Parietal lobe (tissue), 1 donor: ENCODE measurements around the gene MRPL51. TPM values are rescaled to one million over a fixed set of nuclear protein-coding genes. Genes with fewer than 3 reads are reported as not detected.

Experiments
- total RNA-seq: library from RNA; depleted of rRNA; stranded (reverse); fragments of >200 nt; gene quantifications from one replicate; pipeline ENCODE4 v1.2.3, GENCODE V29; 2014

The MRPL51 gene
- total RNA-seq = 33.5 TPM

DNA sequence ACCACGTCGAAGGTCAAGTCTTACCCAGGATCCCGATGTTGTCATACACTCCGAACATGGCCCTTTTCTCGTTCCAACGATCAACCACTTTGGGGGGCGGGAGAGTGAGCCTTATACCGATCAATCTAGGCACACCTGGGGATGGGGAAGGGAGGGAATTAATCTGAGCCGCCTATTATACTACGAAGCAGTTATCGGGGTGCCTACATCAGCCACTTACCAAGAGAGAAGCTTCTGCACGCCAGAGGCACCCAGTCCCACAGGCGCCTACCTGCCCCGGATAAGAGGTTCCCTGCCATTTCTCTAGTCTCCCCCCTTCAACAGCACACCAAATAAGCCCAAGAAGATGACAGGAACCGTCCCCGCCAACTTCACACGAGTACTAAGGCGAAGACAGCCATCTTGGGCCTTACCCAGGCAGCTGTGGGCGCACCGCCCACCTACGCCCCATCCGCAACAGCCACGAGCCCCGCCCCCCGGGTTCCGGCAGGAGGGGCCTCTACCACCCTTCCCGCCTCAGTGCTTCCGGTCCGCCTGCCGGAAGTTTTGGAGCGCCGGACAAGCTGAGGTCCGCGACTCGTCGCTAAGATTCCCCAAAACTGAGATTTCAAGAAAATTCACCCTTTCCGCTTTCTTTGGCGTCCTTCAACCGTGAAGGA lies at the start of gene MRPL51:
MRPL51 (minus strand) TSS at position 425 of the 659 bp plus-strand sequence; CDS start at position 299, 126 bp downstream.

DNA sequence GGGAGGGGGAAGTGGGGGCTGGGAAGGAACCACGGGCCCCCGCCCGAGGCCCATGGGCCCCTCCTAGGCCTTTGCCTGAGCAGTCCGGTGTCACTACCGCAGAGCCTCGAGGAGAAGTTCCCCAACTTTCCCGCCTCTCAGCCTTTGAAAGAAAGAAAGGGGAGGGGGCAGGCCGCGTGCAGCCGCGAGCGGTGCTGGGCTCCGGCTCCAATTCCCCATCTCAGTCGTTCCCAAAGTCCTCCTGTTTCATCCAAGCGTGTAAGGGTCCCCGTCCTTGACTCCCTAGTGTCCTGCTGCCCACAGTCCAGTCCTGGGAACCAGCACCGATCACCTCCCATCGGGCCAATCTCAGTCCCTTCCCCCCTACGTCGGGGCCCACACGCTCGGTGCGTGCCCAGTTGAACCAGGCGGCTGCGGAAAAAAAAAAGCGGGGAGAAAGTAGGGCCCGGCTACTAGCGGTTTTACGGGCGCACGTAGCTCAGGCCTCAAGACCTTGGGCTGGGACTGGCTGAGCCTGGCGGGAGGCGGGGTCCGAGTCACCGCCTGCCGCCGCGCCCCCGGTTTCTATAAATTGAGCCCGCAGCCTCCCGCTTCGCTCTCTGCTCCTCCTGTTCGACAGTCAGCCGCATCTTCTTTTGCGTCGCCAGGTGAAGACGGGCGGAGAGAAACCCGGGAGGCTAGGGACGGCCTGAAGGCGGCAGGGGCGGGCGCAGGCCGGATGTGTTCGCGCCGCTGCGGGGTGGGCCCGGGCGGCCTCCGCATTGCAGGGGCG lies 41.0 kb upstream of the MRPL51 start, which contains the start of gene GAPDH:
GAPDH (plus strand) TSS at position 595 of the 772 bp plus-strand sequence. CDS start 316 bp downstream, outside the sequence.

DNA sequence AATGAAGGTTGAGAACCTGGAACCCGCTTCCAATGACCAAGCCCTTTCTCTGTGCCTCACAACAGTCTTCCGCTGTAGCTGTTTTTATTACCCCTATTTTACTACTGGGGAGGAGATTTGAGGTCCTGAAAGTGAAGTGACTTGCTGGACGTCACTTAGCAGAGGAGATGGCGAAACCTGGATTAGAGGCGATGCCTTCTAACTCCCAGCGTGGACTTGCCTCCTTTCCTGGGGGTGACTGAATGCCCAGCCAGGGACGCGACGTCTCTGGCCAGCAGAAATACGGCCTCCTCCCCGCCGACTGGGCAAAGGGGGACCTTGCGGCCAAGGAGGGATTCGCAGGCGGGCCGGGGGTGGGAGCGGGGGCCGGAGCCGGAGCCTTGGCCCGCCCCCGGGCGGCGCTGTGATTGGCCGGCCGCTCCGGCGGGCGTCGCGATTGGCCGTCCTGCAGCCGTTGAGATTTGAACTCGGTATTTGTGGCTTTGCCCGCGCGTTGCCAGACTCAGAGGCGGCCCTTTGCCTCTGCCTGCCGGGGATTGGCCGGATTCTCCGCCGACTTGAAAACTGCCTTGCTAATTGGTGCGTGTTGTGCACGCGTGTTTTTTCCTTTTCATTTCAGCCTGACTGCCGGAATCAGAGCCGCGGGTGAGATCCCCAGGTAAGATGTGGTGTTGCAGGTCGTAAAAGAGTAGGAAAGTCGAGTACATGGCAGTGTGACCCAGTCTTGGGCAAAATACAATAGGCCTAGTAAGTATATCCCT lies 615 bp upstream of the MRPL51 start, which contains the start of gene NCAPD2:
NCAPD2 (plus strand) TSS at position 606 of the 761 bp plus-strand sequence. CDS start 997 bp downstream, outside the sequence.

DNA sequence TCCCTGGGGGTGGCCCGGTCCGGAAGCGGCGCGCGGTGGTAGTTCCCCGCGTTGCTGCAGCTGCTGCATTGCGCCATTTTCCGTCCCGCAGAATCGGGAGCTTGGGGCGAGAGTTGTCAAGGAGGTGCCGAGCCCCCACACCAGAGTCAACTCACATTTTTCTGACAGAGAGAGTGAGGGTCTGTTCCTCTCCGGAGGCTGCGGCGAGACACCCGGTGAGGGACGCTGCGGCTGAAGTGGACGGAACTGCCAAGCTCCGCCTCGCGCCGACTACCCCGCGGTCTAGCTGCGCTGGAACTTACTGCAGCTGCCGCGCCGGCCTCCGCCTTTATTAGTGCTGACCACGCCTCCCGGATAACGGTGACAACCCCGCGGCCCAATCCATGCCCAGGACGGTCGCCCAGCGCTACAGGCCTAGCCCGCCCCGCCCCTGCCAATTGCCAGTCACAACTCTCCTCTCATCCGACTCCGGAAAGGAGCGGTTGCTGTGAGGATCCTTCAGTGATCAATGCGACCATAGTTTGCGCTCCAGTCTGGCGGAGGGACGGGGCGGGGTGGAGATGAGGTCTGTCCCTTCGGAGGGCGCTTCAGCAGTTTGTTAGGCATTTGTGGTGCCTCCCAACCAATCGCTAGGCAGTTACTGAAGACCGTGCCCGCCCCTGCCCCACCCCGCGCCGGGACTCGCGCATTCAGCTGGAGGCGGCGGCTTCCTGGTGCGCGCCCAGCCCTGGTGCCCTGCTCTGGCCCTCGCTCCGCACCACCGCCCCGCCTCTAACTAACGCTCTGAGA lies 22.5 kb downstream of the MRPL51 start, which contains the start of gene VAMP1:
VAMP1 (minus strand) TSS at position 303 of the 789 bp plus-strand sequence; CDS start at position 157, 146 bp downstream.

DNA sequence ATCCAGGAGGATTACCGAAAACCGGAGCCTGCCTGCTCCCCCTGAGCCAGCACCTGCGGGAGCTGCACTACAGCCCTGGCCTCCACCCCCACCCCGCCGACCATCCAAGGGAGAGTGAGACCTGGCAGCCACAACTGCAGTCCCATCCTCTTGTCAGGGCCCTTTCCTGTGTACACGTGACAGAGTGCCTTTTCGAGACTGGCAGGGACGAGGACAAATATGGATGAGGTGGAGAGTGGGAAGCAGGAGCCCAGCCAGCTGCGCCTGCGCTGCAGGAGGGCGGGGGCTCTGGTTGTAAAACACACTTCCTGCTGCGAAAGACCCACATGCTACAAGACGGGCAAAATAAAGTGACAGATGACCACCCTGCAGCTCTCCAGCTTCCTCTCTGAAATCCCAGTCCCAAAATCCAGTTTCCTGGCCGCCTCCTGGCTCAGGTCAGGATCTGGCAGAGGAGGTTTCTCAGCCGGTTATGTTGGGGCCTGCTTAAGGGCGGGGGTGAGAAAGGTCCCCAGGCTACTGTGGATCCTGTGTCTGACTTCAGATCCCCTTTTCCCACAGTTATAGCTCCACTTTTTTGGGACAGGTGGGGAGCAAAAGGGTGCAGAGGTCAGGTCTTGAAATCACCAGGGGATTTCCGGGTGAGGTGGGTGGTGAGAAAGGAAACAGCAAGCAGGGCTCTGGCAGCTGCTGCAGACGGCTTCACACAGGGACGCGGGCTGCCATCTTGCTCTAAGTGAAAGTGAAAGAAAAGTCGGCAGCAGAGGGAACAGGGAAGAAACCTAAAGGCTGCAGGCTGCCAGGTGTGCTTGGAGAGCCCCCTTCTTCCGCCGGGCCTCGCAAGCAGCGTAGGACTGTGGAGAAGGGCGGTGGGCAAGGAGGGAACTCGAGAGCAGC lies 41.5 kb downstream of the MRPL51 start, which contains the start of gene TAPBPL:
TAPBPL (plus strand) TSS at position 695 of the 897 bp plus-strand sequence. CDS start 207 bp downstream, outside the sequence.

DNA sequence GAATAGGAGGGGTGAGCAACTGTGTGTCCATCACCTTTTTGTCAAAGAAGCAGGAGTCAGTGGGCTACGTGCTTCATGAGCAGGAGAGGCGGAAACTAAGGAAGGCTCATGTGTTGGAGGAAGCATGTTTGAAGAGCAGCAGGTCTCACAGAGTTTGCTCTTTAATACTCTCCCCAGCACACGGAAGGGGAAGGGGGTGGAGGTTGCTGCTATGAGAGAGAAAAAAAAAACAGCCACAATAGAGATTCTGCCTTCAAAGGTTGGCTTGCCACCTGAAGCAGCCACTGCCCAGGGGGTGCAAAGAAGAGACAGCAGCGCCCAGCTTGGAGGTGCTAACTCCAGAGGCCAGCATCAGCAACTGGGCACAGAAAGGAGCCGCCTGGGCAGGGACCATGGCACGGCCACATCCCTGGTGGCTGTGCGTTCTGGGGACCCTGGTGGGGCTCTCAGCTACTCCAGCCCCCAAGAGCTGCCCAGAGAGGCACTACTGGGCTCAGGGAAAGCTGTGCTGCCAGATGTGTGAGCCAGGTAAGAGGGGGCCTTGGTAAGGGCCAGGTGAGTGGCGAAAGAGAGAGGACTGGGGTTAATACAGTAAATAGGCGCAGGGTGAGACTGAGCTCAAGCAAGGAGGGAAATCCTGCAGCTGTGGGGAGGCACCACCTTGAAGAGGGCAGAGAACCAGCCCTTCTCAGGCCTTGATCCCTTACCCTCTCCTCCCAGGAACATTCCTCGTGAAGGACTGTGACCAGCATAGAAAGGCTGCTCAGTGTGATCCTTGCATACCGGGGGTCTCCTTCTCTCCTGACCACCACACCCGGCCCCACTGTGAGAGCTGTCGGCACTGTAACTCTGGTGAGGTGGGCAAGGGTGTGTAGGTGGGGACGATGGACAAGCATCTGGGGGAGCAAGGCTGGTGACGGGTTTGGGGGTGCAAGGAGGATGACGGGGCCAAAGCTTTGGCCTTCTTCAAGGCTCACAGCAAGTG lies 48.1 kb downstream of the MRPL51 start, which contains the start of gene CD27:
CD27 (plus strand) TSS at position 252 of the 985 bp plus-strand sequence; CDS start at position 393, 141 bp downstream.

Other genes starting within 250 kb of the MRPL51 start
- not detected for gene PLEKHG6, start 182.6 kb downstream of the MRPL51 start, total RNA-seq
- gene TNFRSF1A, start 151.2 kb downstream of the MRPL51 start, total RNA-seq = 8.5 TPM
- not detected for gene SCNN1A, start 117.7 kb downstream of the MRPL51 start, total RNA-seq
- 1.6 TPM for gene LTBR, start 109.1 kb downstream of the MRPL51 start, total RNA-seq
- 0.63 TPM for gene CD27, start 48.3 kb downstream of the MRPL51 start, total RNA-seq
- gene TAPBPL, start 41.2 kb downstream of the MRPL51 start, total RNA-seq = 0.94 TPM
- gene VAMP1, start 22.6 kb downstream of the MRPL51 start, total RNA-seq = 5.9 TPM
- gene NCAPD2, start 840 bp upstream of the MRPL51 start, total RNA-seq = 19.4 TPM
- gene GAPDH, start 41.3 kb upstream of the MRPL51 start, total RNA-seq = 1,745 TPM
- gene IFFO1, start 62.8 kb upstream of the MRPL51 start, total RNA-seq = 6.6 TPM
- gene NOP2, start 75.0 kb upstream of the MRPL51 start, total RNA-seq = 18.5 TPM
- 210 TPM for gene CHD4, start 114.1 kb upstream of the MRPL51 start, total RNA-seq
- gene LPAR5, start 142.7 kb upstream of the MRPL51 start, total RNA-seq = 0.94 TPM
- gene ACRBP, start 154.2 kb upstream of the MRPL51 start, total RNA-seq = 1.6 TPM
- 83.6 TPM for gene ING4, start 169.9 kb upstream of the MRPL51 start, total RNA-seq
- 32.2 TPM for gene ZNF384, start 196.1 kb upstream of the MRPL51 start, total RNA-seq
- 4.1 TPM for gene PIANP, start 207.6 kb upstream of the MRPL51 start, total RNA-seq
- 39.4 TPM for gene COPS7A, start 230.8 kb upstream of the MRPL51 start, total RNA-seq